Astrocyte of the spinal cord (primary cell): ENCODE measurements around the gene NUP54.
A peak's percentile ranks its signal among the peaks of the same experiment; 100 is the strongest.

ENCODE experiments used
- DNase-seq: peaks from one replicate; pipeline ENCODE4 v3.0.0; 2011; ENCODE audit warnings: low read depth, low spot score
- H3K4me3 ChIP-seq: 2 replicates; pipeline ENCODE4 v1.5.1; 2011; ENCODE audit warnings: low read depth, mild to moderate bottlenecking, low read length, moderate library complexity
- CTCF ChIP-seq: IDR thresholded peaks from 2 replicates; pipeline ENCODE4 v1.5.1; 2012; ENCODE audit warnings: low read depth, mild to moderate bottlenecking, low read length, inconsistent platforms
- in situ Hi-C: cut with HindIII; loops from 2 replicates; pipeline ENCODE4 v1.10.0; 2017; ENCODE audit warnings: low sequenced_read_pairs

Gene NUP54

DNA sequence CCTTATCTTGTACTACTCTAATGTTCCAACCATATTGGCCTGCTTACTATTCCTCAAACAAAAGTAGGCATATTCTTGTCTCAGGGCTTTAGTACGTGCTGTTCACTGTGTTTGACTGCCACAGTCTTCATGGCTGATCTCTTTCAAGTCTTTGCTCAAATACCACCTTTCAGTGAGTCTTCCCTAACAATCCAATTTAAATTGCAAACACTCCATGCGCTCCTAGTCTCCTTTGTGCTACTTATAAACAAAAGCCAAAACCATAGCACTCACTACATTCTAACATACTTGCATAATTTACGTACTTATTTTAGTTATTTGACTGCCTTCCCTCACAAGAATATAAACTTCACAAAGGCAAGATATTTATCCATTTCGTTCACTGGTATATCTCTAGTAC is 75.4 kb downstream of the NUP54 start:
- DNase-seq: no peak
- in situ Hi-C loops: no loop called here
- no peak overlapping the region for H3K4me3 ChIP-seq
- no peak for TF ChIP-seq CTCF

DNA sequence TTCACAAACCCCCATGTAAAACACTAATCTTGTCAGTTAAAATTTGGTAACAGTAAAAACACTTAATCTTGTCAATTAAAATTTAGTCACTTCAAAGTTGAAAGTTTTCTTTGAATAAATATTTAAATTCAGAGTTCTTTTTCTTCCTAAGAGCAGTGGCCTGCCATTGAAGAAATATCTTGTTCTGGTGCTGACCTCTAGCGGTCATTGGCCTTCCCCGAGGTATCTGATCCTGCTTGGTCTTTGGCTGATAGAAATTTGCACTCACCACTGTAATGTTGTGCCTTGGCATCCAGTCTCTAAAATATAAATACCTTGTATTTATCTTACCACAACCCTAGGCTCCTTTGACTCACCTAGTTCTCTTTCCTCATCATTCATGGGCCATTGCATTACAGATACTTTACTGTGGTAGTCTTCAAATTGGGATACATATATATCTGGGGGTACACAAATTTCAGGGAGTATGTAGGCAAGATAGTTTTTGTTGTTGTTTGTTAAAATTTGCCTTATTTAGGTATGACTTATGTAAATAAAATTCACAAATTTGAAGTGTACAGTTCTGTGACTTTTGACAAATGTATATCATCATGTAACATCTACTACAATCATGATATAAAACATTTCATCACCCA is 80.4 kb downstream of the NUP54 start:
- peak; percentile 75 for DNase-seq
- TF ChIP-seq CTCF: peak; percentile 87
- in situ Hi-C loops: no loop called here
- H3K4me3 ChIP-seq: no peak overlapping the region

- in situ Hi-C loops: no loop called here
- TF ChIP-seq CTCF: no peak
Observed at GRCh38 chr4:76066546-76066945, 81.7 kb downstream of the NUP54 start.

More at GRCh38 chr4:76066546-76066945, 81.7 kb downstream of the NUP54 start:
- H3K4me3 ChIP-seq: no peak overlapping the region
- no peak for DNase-seq
